ENCODE results near the gene CBLB. TPM values are rescaled to one million over a fixed set of nuclear protein-coding genes. Genes with fewer than 3 reads are reported as not detected.
A peak's percentile ranks its signal among the peaks of the same experiment; 100 is the strongest.

The CBLB gene
- total and polyA plus RNA-seq, 9 donors: 14.8 to 133 (median 40.5) TPM

DNA sequence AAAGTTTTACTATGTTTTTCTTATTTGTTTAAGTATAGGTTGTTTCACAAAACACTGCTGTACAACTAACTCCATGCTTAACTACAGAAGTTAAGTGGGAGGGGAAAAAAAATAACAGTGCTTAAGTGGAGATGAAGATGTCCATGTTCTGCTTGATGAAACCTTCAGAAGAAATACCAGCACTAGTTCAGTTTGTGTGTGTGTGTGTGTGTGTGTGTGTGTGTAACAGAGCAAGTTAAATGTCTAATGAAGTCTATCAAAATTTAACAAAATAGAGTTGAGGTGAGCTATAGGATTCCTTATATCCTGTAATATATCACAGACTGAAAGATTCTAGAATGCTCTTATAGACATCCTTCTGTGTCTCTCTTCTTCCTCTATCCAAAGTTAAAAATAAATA lies 44.1 kb upstream of the CBLB start:
- TF ChIP-seq POLR2A (IDR thresholded peaks at IDR 0.05) (no peak), CTCF (IDR thresholded peaks at IDR 0.05) (no peak), EP300 (IDR thresholded peaks at IDR 0.05) (no peak)
- Histone ChIP-seq H3K36me3 (no peaks in the 10 kb centered on the region), H3K27me3 (no peaks in the 10 kb centered on the region), H3K9me3 (no peaks in the 10 kb centered on the region), H3K27ac (no peak overlapping the region), H3K4me3 (no peak overlapping the region), H3K4me1 (ENCODE audit: insufficient read depth) (no peaks in the 10 kb centered on the region)
- intact Hi-C loops (cut with DNase I): no loop called here
- no peak for DNase-seq

- intact Hi-C loops (cut with DNase I): no loop called here
- TF ChIP-seq POLR2A (IDR thresholded peaks at IDR 0.05) (no peak), EP300 (IDR thresholded peaks at IDR 0.05) (no peak), CTCF (IDR thresholded peaks at IDR 0.05) (no peak)
- no peaks in the 10 kb centered on the region for H3K27me3 ChIP-seq
- DNase-seq: no peak
- H3K9me3 ChIP-seq: no peaks in the 10 kb centered on the region
- no peaks in the 10 kb centered on the region for H3K4me1 ChIP-seq (ENCODE audit: insufficient read depth)
- no peaks in the 10 kb centered on the region for H3K36me3 ChIP-seq
- H3K4me3 ChIP-seq: no peak overlapping the region
- no peak overlapping the region for H3K27ac ChIP-seq
These were observed 42.7 kb upstream of the CBLB start for GRCh38 chr3:105911496-105911895.

DNA sequence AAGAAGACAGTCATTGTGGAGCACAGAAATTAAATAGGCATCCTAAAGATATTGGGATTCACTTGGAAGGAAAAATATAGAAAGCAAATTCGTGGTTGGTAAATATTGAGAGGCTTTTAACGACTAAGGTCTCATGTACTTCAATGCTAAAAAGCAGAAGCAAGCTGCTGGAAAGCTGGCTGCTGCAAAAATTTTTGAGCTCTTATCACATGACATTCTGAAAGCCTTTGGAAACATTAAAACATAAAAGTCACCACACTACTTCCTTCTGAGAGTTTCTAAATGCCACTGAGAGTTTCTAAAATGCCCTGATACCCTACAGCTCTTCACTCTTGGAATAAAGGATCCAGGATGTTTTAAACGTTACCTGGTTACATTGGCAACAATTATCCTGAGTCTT lies 39.0 kb upstream of the CBLB start:
- H3K36me3 ChIP-seq: no peaks in the 10 kb centered on the region
- TF ChIP-seq POLR2A (IDR thresholded peaks at IDR 0.05) (no peak), CTCF (IDR thresholded peaks at IDR 0.05) (no peak), EP300 (IDR thresholded peaks at IDR 0.05) (no peak)
- H3K27me3 ChIP-seq: no peaks in the 10 kb centered on the region
- H3K9me3 ChIP-seq: no peaks in the 10 kb centered on the region
- no peak overlapping the region for H3K4me3 ChIP-seq
- peaks cover 3% of the 10 kb centered on the region for H3K4me1 ChIP-seq (ENCODE audit: insufficient read depth)
- DNase-seq: no peak
- 16 to 21% (median 16%) methylated on average over 3 of the region's 3 CpGs for WGBS, 3 donors
- H3K27ac ChIP-seq: no peak overlapping the region
- intact Hi-C loops (cut with DNase I): loop anchor here in 1 of 4 donors (2.0 kb wide), 1 partner anchor 39 kb away; the partner anchor contains the start of gene CBLB

DNA sequence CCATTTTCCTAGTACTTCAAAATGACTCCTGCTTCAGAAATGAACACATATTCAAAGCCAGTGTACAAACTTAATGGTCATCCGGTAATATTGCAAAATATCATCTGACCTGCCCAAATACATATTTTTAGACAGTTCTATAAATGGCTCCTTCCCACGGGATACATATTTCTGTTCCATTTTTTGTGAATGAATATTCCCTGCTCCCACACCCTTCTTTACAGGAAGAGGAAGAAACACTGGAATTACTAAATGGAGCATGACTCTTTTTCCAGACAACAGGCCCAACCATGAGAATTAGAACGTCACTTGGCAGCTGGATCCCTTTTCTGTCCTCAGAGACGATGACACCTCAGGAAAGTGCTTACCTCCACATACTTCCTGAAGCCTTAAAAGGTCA lies 38.0 kb upstream of the CBLB start:
- Histone ChIP-seq H3K4me1 (ENCODE audit: insufficient read depth) (peaks cover 3% of the 10 kb centered on the region), H3K36me3 (no peaks in the 10 kb centered on the region), H3K27ac (no peak overlapping the region), H3K4me3 (no peak overlapping the region), H3K27me3 (no peaks in the 10 kb centered on the region), H3K9me3 (no peaks in the 10 kb centered on the region)
- 18 to 41% (median 25%) methylated on average over 4 of the region's 4 CpGs for WGBS, 3 donors
- intact Hi-C loops (cut with DNase I): loop anchor here in 1 of 4 donors (2.0 kb wide), 1 partner anchor 38 kb away; the partner anchor contains the start of gene CBLB
- peak in 1 of 5 donors; percentile 63 for DNase-seq
- TF ChIP-seq CTCF (IDR thresholded peaks at IDR 0.05) (no peak), POLR2A (IDR thresholded peaks at IDR 0.05) (no peak), EP300 (IDR thresholded peaks at IDR 0.05) (peak; percentile 93)

Data from ovary (tissue), 9 donors.